ENCODE data around the gene SIRPA. TPM values are rescaled to one million over a fixed set of nuclear protein-coding genes. Genes with fewer than 3 reads are reported as not detected.

SIRPA gene
- total RNA-seq, 1 donor from 2014 or later = 13.0 TPM

DNA sequence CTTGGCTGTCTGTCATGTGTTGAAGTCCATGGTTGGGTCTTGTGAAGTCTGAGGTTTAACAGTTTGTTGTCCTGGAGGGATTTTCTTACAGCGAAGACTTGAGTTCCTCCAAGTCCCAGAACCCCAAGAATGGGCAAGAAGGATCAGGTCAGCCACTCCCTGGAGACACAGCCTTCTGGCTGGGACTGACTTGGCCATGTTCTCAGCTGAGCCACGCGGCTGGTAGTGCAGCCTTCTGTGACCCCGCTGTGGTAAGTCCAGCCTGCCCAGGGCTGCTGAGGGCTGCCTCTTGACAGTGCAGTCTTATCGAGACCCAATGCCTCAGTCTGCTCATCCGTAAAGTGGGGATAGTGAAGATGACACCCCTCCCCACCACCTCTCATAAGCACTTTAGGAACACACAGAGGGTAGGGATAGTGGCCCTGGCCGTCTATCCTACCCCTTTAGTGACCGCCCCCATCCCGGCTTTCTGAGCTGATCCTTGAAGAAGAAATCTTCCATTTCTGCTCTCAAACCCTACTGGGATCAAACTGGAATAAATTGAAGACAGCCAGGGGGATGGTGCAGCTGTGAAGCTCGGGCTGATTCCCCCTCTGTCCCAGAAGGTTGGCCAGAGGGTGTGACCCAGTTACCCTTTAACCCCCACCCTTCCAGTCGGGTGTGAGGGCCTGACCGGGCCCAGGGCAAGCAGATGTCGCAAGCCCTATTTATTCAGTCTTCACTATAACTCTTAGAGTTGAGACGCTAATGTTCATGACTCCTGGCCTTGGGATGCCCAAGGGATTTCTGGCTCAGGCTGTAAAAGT, 43.5 kb downstream of the SIRPA start:
- Mint-ChIP-seq H3K9me3 (ENCODE audit: unreplicated experiment) (no peaks in the 10 kb centered on the region), H3K36me3 (ENCODE audit: unreplicated experiment) (peaks cover 4% of the 10 kb centered on the region), H3K27ac (ENCODE audit: unreplicated experiment) (no peak overlapping the region), H3K27me3 (ENCODE audit: unreplicated experiment) (peaks cover 6% of the 10 kb centered on the region), H3K4me3 (ENCODE audit: unreplicated experiment) (no peak overlapping the region), H3K4me1 (ENCODE audit: unreplicated experiment) (no peaks in the 10 kb centered on the region)
- TF ChIP-seq CTCF (IDR thresholded peaks at IDR 0.05) = no peak
- no peak for DNase-seq (ENCODE audit: extremely low spot score, unreplicated experiment)

- no peak for DNase-seq (ENCODE audit: extremely low spot score, unreplicated experiment)
- Mint-ChIP-seq H3K27ac (ENCODE audit: unreplicated experiment) (no peak overlapping the region), H3K36me3 (ENCODE audit: unreplicated experiment) (peaks cover 4% of the 10 kb centered on the region), H3K9me3 (ENCODE audit: unreplicated experiment) (no peaks in the 10 kb centered on the region), H3K27me3 (ENCODE audit: unreplicated experiment) (peaks cover 12% of the 10 kb centered on the region), H3K4me1 (ENCODE audit: unreplicated experiment) (no peaks in the 10 kb centered on the region), H3K4me3 (ENCODE audit: unreplicated experiment) (no peak overlapping the region)
- no peak for TF ChIP-seq CTCF (IDR thresholded peaks at IDR 0.05)
Measured at GRCh38 chr20:1939270-1939595, 44.0 kb downstream of the SIRPA start.

GRCh38 chr20:1940581-1940980, 45.4 kb downstream of the SIRPA start:
- DNase-seq (ENCODE audit: extremely low spot score, unreplicated experiment) = no peak
- Mint-ChIP-seq H3K4me3 (ENCODE audit: unreplicated experiment) (no peak overlapping the region), H3K36me3 (ENCODE audit: unreplicated experiment) (peaks cover 4% of the 10 kb centered on the region), H3K27me3 (ENCODE audit: unreplicated experiment) (peaks cover 21% of the 10 kb centered on the region), H3K4me1 (ENCODE audit: unreplicated experiment) (no peaks in the 10 kb centered on the region), H3K9me3 (ENCODE audit: unreplicated experiment) (no peaks in the 10 kb centered on the region), H3K27ac (ENCODE audit: unreplicated experiment) (no peak overlapping the region)
- no peak for TF ChIP-seq CTCF (IDR thresholded peaks at IDR 0.05)

GRCh38 chr20:1941226-1941625, 46.0 kb downstream of the SIRPA start:
- H3K27me3 Mint-ChIP-seq (ENCODE audit: unreplicated experiment) = peaks cover 25% of the 10 kb centered on the region

More at GRCh38 chr20:1941226-1941625, 46.0 kb downstream of the SIRPA start:
- H3K9me3 Mint-ChIP-seq (ENCODE audit: unreplicated experiment) = no peaks in the 10 kb centered on the region
- no peak overlapping the region for H3K4me3 Mint-ChIP-seq (ENCODE audit: unreplicated experiment)
- no peak for TF ChIP-seq CTCF (IDR thresholded peaks at IDR 0.05)
- peaks cover 4% of the 10 kb centered on the region for H3K36me3 Mint-ChIP-seq (ENCODE audit: unreplicated experiment)
- H3K4me1 Mint-ChIP-seq (ENCODE audit: unreplicated experiment) = no peaks in the 10 kb centered on the region
- no peak for DNase-seq (ENCODE audit: extremely low spot score, unreplicated experiment)
- H3K27ac Mint-ChIP-seq (ENCODE audit: unreplicated experiment) = no peak overlapping the region
